Measurements from ENCODE around the gene TIMM10.

GRCh38 chr11:57500515-57500914 is 30.0 kb downstream of the TIMM10 start:
- no peak for TF ChIP-seq CTCF (IDR thresholded peaks at IDR 0.05; ENCODE audit: insufficient read depth, low read length)
- no peak for TF ChIP-seq REST (IDR thresholded peaks at IDR 0.05; ENCODE audit: insufficient replicate concordance, low read depth)

Measured in HL-60 (cell line).